Stimulated activated CD4-positive, alpha-beta T cell treated with anti-CD3 and anti-CD28 coated beads, Interleukin-12 subunit alpha, Interleukin-12 subunit beta, amount 100 ng/mL, for 24 hours (primary cell): ENCODE results near the gene TRPM4.
"Not testable (repeated sequence)": the region's sequence is repeated elsewhere in the genome, so short reads cannot be mapped to it uniquely, and the experiment has no call there.

Experiments used
- DNase-seq, 2 experiments: peaks; one replicate each; pipeline ENCODE4 v3.0.0-alpha.2; 2020; ENCODE audit warnings: low read depth in 2 of 2

The TRPM4 gene

DNA sequence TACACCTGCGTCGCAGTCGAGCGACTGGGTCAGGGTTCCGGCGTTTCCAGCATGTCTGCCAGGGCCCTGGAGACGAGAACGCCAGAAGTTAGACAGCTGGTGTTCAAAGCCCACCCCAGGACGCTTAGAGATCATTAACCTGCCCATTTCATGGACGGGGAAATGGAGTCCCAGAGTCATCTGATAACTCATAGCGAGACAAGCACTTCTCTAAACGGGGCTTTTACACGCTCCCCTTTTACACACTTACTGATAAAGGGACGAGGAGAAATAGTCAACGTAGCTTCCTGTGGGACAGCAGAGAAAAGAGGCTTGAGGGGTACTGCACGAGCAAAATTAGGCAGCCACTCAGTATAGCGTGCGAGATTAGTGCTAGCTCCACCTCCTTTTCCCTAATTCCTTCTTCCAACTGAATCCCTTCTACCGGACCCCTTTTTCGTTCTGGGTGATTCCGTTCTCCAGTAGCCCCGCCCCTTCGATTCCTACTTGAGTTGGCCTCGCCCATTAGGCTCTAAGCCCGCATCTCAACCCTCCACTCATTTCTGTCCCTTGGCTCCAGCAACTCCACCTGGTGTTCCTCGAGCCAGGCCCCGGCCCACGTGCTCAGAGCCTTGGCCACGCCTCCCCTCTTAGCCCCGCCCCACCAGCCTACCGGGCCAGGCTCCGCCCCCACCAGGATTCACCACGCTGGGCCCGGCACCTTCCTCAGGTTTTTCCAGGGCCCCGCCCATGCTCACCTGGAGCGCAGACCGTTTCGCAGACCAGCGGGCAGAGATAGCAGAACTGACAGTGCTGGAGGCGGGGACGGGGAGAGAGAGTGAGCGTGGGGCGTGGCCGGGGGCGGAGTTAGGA, 6.1 kb upstream of the TRPM4 start:
- peak in 1 of 2 experiments; percentile 42 for DNase-seq

DNA sequence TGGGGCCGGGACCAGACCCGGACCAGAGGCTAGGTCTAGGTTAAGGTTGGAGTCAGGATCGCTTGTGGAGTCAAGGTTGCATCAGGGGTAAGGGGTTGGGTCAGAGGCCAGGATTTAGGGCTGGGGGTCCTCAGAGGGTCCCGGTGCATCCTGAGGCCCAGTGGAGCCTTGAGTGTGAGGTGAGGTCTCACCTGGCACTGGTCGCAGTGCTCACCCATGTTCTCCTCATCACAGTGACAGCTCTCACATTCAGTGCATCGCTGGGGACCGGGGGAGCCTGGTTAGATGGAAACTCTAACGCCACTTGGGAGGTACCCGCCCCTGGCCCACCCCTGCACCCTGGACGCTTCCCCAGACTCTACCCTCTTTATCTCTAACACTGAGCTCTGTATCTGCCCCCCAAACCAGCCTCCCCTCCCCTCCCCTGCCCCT, 5.5 kb upstream of the TRPM4 start:
- no peak for DNase-seq

DNA sequence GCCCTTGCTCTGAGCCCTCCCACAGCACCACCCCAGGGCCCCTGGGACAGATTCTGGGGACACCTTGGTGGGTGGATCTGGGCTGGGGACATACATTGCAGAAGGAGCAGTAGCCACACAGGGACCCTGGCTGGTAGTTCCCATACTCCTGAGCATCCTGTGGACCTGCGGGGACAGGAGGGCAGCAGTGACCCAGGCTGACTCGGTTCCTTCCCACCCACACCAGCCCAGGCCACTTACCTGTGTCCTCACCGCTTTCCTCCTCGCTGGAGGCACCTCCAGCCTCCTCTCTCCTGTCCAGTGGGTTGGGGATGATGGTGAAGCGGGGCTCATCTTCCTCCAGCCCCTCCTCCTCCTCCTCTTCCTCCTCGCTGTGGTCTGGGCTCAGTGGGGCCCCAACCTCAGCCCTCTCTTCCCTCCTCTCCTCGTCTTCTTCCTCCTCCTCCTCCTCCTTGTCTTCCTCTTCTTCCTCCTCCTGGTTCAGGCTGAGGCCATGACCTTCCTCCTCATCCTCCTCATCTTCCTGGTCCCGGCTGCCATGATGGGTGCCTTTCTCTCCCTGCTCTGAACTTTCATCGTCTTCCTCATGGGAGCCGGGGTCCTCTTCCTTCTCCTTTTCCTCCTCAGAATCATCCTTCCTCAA, 4.3 kb upstream of the TRPM4 start:
- no peak for DNase-seq

- no peak for DNase-seq
These were observed 3.3 kb upstream of the TRPM4 start for GRCh38 chr19:49154279-49154678.

- no peak for DNase-seq
These were observed 2.4 kb upstream of the TRPM4 start, which contains the start of gene HRC for GRCh38 chr19:49155005-49155819. Gene HRC (minus strand): TSS chr19:49155396. CDS start chr19:49155237, 159 bp downstream.

DNA sequence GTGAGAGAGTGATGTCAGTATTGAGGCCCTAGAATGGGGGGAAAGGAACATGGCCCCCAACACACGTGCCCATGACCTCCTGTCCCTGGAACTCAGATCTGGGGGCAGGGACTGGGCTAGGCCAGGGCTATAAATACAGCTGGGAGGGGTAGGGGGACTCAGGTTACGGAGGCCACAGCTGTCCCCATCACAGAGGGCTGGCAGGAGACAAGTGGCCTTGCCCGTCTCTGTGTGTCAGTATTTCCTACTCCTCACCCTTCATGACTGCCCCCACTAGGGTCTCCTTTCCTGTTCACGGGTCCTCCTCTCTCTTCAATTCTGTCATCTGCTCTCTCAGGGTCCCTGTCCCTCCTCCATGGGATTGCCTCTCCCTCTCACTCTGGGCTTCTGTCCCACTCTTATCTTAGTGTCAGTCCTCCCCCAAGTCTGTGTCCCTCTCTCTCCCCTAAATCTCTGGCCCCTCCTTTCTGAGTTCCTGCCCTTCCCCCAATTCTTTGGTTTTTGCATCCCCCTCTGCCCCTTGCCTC, 1.7 kb upstream of the TRPM4 start:
- no peak for DNase-seq

DNA sequence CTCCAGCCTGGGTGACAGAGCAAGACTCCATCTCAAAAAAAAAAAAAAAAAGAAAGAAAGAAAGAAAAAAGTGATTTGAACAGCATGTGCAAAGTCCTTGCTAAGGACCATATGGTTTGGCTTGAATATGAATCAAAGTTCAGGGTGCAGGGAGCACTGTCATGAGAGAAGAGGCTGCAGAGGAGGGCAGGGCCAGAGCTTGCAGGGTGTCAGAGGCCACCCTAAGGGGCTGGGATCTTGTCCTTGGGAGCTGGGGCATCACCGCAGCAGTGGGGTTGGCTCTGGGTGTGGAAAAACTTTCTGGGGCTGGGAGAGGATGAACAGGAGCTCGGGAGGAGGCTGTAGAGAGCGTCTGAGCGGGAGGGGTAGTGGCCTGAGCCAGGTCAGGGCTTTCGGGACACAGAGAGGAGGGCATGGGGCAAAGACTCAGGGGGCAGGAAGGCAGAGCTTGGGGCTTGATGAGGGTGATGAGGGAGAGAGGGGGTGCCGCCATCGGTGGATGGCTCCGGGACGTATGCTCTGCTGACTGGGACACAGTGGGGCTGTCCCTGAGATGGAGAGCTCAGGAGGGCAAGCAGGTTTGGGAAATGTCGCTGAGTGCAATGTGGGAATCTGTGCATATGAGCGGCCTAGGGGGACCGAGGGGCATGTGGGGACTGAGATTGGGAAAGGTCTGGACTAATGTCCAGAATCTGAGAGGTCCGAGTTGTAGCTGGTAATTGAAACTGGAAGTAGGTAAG, 3.0 kb downstream of the TRPM4 start:
- DNase-seq = no peak

- DNase-seq = no peak
These were observed 4.4 kb downstream of the TRPM4 start for GRCh38 chr19:49161987-49162386.

- no peak for DNase-seq
These were observed 7.6 kb downstream of the TRPM4 start for GRCh38 chr19:49165111-49165750.

- DNase-seq = no peak
These were observed 8.3 kb downstream of the TRPM4 start for GRCh38 chr19:49165865-49166301.

DNA sequence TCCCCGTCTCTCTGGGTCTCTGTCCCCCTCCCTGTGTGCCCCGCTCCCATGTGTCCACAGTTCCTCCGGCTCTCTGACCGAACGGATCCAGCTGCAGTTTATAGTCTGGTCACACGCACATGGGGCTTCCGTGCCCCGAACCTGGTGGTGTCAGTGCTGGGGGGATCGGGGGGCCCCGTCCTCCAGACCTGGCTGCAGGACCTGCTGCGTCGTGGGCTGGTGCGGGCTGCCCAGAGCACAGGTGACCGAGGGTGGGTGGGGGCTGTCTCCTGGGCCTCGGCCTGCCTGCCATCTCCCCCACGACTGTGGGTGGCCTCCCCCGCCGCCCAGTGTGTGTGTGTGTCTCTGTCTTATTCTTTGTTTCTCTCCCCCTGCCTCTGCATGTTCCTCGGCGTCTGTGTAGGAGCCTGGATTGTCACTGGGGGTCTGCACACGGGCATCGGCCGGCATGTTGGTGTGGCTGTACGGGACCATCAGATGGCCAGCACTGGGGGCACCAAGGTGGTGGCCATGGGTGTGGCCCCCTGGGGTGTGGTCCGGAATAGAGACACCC, 10.3 kb downstream of the TRPM4 start:
- DNase-seq = no peak

DNA sequence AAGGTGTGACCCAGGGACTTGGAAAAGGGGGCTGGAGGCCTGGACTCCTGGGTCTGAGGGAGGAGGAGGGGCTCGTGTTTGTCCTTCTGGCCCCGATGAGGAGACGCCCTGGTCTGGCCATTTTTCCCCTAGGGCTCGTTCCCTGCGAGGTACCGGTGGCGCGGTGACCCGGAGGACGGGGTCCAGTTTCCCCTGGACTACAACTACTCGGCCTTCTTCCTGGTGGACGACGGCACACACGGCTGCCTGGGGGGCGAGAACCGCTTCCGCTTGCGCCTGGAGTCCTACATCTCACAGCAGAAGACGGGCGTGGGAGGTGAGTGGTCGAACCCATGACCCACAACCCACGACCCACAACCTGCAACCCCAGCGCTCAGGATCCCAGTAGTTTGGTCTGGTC, 10.8 kb downstream of the TRPM4 start:
- DNase-seq = no peak

GRCh38 chr19:49173198-49173597, 15.6 kb downstream of the TRPM4 start:
- no peak for DNase-seq

DNA sequence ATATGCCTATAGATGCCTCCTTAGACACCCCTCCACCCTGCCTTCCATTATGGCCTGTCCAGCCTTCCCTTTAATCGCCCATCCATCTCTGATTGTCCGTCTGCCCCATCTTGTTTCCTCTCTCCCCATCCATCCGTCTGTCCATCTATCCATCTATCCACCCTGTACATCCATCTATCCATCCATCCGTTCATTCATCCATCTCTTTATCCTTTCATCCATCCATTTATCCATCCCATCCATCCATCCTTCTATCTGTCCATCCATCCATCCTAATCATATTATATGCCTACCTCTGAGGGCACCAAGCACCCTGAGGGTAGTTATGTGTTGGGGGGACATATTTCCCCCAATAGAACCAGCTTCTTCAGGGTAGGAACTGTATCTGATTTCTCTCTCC, 23.1 kb downstream of the TRPM4 start:
- no peak for DNase-seq

DNA sequence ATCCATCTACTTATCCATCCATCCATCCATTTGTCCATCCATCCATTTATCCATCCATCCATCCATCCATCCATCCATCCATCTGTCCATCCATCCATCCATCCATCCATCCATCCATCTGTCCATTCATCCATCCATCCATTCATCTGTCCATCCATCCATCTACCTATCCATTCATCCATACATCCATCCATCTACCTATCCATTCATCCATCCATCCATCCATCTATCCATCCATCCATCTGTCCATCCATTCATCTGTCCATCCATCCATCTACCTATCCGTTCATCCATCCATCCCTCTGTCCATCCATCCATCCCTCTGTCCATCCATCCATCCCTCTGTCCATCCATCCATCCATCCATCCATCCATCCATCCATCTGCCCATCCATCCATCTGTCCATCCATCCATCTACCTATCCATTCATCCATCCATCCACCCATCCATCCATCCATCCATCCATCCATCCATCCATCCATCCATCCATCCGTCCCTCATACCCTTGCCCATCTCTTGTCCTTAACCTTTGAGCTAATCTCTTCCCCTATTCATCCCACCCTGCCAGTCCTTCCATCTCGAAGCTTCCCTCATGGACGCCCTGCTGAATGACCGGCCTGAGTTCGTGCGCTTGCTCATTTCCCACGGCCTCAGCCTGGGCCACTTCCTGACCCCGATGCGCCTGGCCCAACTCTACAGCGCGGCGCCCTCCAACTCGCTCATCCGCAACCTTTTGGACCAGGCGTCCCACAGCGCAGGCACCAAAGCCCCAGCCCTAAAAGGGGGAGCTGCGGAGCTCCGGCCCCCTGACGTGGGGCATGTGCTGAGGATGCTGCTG, 24.6 kb downstream of the TRPM4 start:
- not testable (repeated sequence) for DNase-seq

DNA sequence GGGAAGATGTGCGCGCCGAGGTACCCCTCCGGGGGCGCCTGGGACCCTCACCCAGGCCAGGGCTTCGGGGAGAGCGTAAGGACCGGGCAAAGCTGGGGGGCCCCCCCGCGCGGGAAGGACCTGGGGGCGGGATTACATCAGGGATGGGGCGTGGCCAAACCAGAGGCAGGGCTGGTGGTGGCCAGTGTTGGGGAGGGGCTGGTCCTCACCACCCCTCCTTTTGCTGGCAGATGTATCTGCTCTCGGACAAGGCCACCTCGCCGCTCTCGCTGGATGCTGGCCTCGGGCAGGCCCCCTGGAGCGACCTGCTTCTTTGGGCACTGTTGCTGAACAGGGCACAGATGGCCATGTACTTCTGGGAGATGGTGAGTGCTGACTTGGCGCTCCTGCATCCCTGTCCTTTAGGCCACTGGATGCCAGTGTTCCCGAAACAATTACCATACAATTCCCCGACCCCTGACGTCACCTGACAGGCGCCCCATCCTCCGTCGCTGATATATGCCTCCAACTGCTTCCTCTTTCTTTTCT, 25.3 kb downstream of the TRPM4 start:
- DNase-seq = no peak

DNA sequence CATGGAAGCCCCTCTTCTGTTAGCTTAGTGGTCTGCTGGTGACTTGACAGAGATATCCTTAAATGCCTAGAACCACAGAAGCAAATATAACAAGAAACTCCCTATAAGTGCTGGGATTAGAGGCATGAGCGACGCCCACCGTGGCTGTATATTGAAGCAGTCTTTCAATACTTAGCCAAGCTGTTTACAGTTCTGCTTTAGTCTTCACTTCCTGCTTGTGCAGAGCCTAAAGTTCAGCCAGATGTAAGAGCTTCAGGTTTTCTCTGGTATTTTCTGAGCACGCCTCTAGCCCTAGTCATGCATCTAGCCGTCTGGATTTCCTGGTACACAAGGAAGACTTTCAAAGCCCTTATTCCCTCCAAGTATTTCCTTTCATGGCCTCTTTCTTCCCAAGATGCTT, 28.5 kb downstream of the TRPM4 start:
- DNase-seq = no peak

- no peak for DNase-seq
These were observed 31.1 kb downstream of the TRPM4 start for GRCh38 chr19:49188626-49189200.

DNA sequence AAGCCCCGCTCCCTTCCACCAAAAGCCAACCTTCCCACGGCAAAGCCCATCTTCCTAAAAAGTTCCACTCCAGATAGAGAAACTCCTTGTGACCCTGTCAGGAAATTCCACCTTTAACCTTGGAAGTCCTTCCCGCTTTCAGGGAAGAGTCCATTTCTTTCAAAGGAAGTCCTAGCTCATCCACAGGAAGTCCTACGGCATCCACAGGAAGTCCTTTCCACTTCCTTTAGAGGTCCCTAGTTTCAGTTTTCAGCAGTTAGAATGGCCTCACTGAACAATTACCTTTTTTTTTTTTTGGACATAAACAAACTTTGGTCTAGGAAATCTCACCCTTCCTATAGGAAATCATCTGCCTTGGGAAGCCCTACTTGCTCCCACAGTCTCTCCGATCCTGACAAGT, 31.7 kb downstream of the TRPM4 start:
- no peak for DNase-seq
